Measurements from ENCODE around the gene TRMT61B. TPM values are rescaled to one million over a fixed set of nuclear protein-coding genes. Genes with fewer than 3 reads are reported as not detected.

TRMT61B gene
- total and polyA plus RNA-seq, 2 of the 4 experiments (the other 2 are of a cell fraction) = 5.7 to 6.6 TPM

DNA sequence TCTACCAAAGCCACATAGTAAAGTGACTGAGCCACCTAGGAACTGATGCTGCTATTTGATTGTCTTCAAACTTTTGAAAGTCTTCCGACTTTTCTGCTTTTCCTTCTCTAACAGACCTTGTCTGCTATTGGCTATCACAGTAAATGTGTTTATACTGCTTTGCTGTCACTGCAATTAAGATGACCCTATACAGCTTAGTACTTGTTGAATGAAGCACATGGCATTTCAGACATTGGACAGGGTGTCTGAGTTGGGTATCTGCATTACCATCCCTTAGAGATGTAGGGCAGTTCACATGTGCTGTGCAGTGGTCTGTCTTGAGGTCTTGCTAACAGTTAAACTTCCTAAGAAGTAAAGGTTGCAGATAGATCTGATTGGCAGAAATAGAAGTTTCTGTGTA is 27.9 kb upstream of the TRMT61B start:
- H4K5ac ChIP-seq (ENCODE audit: low read depth, low read length) = no peak overlapping the region
- ATAC-seq (ENCODE audit: low read depth) (no peak), DNase-seq (no peak)
- no peak overlapping the region for H3K4me3 ChIP-seq (ENCODE audit: insufficient read depth, low read depth, low read length)
- no peak overlapping the region for H3K14ac ChIP-seq (replicated peaks; ENCODE audit: low read depth, low read length)
- no peak overlapping the region for H3K56ac ChIP-seq (ENCODE audit: extremely low read depth, insufficient read depth, low read length)
- no peak overlapping the region for H3K18ac ChIP-seq (ENCODE audit: low read depth, low read length)
- H2BK120ac ChIP-seq (ENCODE audit: low read depth, low read length) = no peak overlapping the region
- H2BK5ac ChIP-seq (ENCODE audit: low read depth, low read length, poor library complexity, severe bottlenecking) = no peak overlapping the region
- dilution Hi-C loops (cut with HindIII; ENCODE audit: low sequenced_read_pairs, unreplicated experiment) (no loop called here), intact Hi-C loops (cut with micrococcal nuclease) (loop anchor here (10.0 kb wide), 1 partner anchor 233 kb away; no protein-coding TSS in a partner anchor), in situ Hi-C loops (cut with MboI; ENCODE audit: low sequenced_read_pairs) (no loop called here)
- H4K20me1 ChIP-seq (ENCODE audit: insufficient read depth, low read length) = peaks cover 73% of the 10 kb centered on the region
- H3K27me3 ChIP-seq (ENCODE audit: control insufficient read depth, insufficient read depth, low read length) = no peaks in the 10 kb centered on the region
- H4K91ac ChIP-seq (ENCODE audit: insufficient read depth, low read depth, low read length) = no peak overlapping the region
- no peak overlapping the region for H2BK20ac ChIP-seq (ENCODE audit: low read depth, low read length)
- no TSS peak for BruUV-seq (replicated peaks)
- no peak overlapping the region for H3K9ac ChIP-seq (ENCODE audit: low read depth, low read length)
- H3K27ac ChIP-seq (ENCODE audit: insufficient read depth, low read length) = no peak overlapping the region
- H2BK15ac ChIP-seq (ENCODE audit: low read depth, low read length) = no peak overlapping the region
- WGBS, 2 experiments (ENCODE audit: extremely low coverage in 2 of 2, insufficient read length in 1 of 2) = 100% methylated on average over 1 of the region's 1 CpG; no CpG with 5 or more reads in 1 of the 2 experiments
- no peak overlapping the region for H2AK9ac ChIP-seq (replicated peaks; ENCODE audit: low read depth, low read length, poor library complexity)
- peaks cover 2% of the 10 kb centered on the region; the same call in 1 of the 2 replicates for H3K4me1 ChIP-seq (ENCODE audit: control insufficient read depth, insufficient read depth, low read length)
- no peak overlapping the region for H3K4ac ChIP-seq (ENCODE audit: low read depth, low read length)
- TF ChIP-seq MXI1 (IDR thresholded peaks at IDR 0.05; ENCODE audit: borderline replicate concordance, low read depth, low read length) (no peak), RCOR1 (IDR thresholded peaks at IDR 0.05; ENCODE audit: insufficient replicate concordance, low read length) (no peak), MAZ (IDR thresholded peaks at IDR 0.05; ENCODE audit: borderline replicate concordance, low read depth, low read length) (no peak), RFX5 (IDR thresholded peaks at IDR 0.05; ENCODE audit: low read depth, low read length) (no peak), POLR2A (IDR thresholded peaks at IDR 0.05; ENCODE audit: low read depth, low read length) (no peak), SMC3 (IDR thresholded peaks at IDR 0.05; ENCODE audit: low read depth, low read length) (no peak), NFE2L2 (IDR thresholded peaks at IDR 0.05; ENCODE audit: low read depth, low read length) (no peak), ELK1 (IDR thresholded peaks at IDR 0.05; ENCODE audit: borderline replicate concordance, low read depth, low read length) (no peak), CTCF (conservative IDR thresholded peaks at IDR 0.05; ENCODE audit: low read depth, low read length) (no peak), CEBPB (IDR thresholded peaks at IDR 0.05; ENCODE audit: low read depth, low read length) (no peak), MAFK (IDR thresholded peaks at IDR 0.05; ENCODE audit: low read depth, low read length) (no peak), CHD1 (IDR thresholded peaks at IDR 0.05; ENCODE audit: low read depth, low read length) (no peak)
- TF ChIP-seq, protein P1, sequence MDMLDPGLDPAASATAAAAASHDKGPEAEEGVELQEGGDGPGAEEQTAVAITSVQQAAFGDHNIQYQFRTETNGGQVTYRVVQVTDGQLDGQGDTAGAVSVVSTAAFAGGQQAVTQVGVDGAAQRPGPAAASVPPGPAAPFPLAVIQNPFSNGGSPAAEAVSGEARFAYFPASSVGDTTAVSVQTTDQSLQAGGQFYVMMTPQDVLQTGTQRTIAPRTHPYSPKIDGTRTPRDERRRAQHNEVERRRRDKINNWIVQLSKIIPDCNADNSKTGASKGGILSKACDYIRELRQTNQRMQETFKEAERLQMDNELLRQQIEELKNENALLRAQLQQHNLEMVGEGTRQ (IDR thresholded peaks at IDR 0.05; ENCODE audit: low read depth, low read length) = no peak
- H3K4me2 ChIP-seq (ENCODE audit: low read depth, low read length) = peak overlapping the region; percentile 47
- H3K9me3 ChIP-seq (ENCODE audit: control insufficient read depth, insufficient read depth, low read length) = no peaks in the 10 kb centered on the region
- CTCF ChIA-PET = no interaction called here
- H2AFZ ChIP-seq (replicated peaks; ENCODE audit: low read length, poor library complexity) = no peak overlapping the region
- H2AK5ac ChIP-seq (ENCODE audit: low read depth, low read length) = no peak overlapping the region
- POLR2A ChIA-PET (ENCODE audit: unreplicated experiment) = no interaction called here
- H3K36me3 ChIP-seq (ENCODE audit: control insufficient read depth, insufficient read depth, low read length) = peaks cover 4% of the 10 kb centered on the region
- H3K9me1 ChIP-seq (ENCODE audit: insufficient read depth, low read length) = peaks cover 7% of the 10 kb centered on the region
- H4K8ac ChIP-seq (ENCODE audit: low read depth in 2 of 2, low read length in 2 of 2) = no peak overlapping the region
- H3K79me1 ChIP-seq (ENCODE audit: low read depth in 1 of 2, low read length in 2 of 2) = peaks cover 5 to 41% of the 10 kb centered on the region in 2 experiments
- 0 out of 2 replicates have a peak overlapping the region, but pooled peaks have one; percentile 46 for H3K23ac ChIP-seq (ENCODE audit: low read depth, low read length)
